H1 (cell line): ENCODE results near the gene TAPT1. TPM values are rescaled to one million over a fixed set of nuclear protein-coding genes. Genes with fewer than 3 reads are reported as not detected.

Source experiments
- USF2 ChIP-seq: IDR thresholded peaks from 2 replicates; pipeline ENCODE4 v1.6.1; 2011; ENCODE audit warnings: low read length, improper control_type of control experiment
- polyA plus RNA-seq, 7 experiments: library from polyadenylated mRNA; depleted of rRNA in 3 of 7; stranded (reverse) in 5 of 7; unstranded in 2 of 7; fragments of >200 nt in 5 of 7; fragments of 200-250 nt in 2 of 7; gene quantifications; 1 replicate in 5 of 7; 2 replicates in 1 of 7; 4 replicates in 1 of 7; pipeline versions ENCODE4 v1.2.1 to v1.2.3, GENCODE V29; 2011 to 2013; ENCODE audit warnings: missing spikeins in 2 of 7, mixed read lengths in 2 of 7
- total RNA-seq: library from RNA; stranded (reverse); fragmentation: NEBNext Ultra II Directional; extraction: Animal tissue kit (Norgen Biotek cat#: 25700); gene quantifications from 2 replicates; pipeline ENCODE4 v1.2.1, GENCODE V29; 2021

The TAPT1 gene
- total and polyA plus RNA-seq, 2 of the 8 experiments (the other 6 are each of a cell fraction or from before 2014, with no cell fraction given) = 4.2 to 15.3 TPM

- no peak for TF ChIP-seq USF2
Measured at GRCh38 chr4:16213121-16213520, 13.2 kb downstream of the TAPT1 start (continued).
